Stimulated activated naive CD8-positive, alpha-beta T cell treated with anti-CD3 and anti-CD28 coated beads, Interleukin-15, Interleukin-2, amounts not matched to agents 100 ng/mL and 50 ng/mL, for 24 hours (primary cell): Measurements from ENCODE around the gene GMEB2.
A peak's percentile ranks its signal among the peaks of the same experiment; 100 is the strongest.
"Not testable (repeated sequence)": the region's sequence is repeated elsewhere in the genome, so short reads cannot be mapped to it uniquely, and the experiment has no call there.

Source experiments
- H3K27ac Mint-ChIP-seq: one replicate; pipeline ENCODE4 v1.8.0; 2021; ENCODE audit warnings: mild to moderate bottlenecking, mixed read lengths
- H3K27me3 Mint-ChIP-seq: one replicate; pipeline ENCODE4 v1.8.0; 2021; ENCODE audit warnings: mixed read lengths
- H3K36me3 Mint-ChIP-seq: one replicate; pipeline ENCODE4 v1.8.0; 2021; ENCODE audit warnings: low read depth, mixed read lengths
- H3K4me1 Mint-ChIP-seq: one replicate; pipeline ENCODE4 v1.8.0; 2021; ENCODE audit warnings: low read depth, mixed read lengths
- H3K4me3 Mint-ChIP-seq: one replicate; pipeline ENCODE4 v1.8.0; 2021; ENCODE audit warnings: mild to moderate bottlenecking, mixed read lengths
- H3K9me3 Mint-ChIP-seq: one replicate; pipeline ENCODE4 v1.8.0; 2021; ENCODE audit warnings: mixed read lengths

Gene GMEB2

GRCh38 chr20:63626424-63627128 lies at the start of gene GMEB2:
Gene GMEB2, minus strand, starts transcription at chr20:63627101. Its CDS starts 7,704 bp downstream, at chr20:63619397.
- Mint-ChIP-seq H3K9me3 (no peaks in the 10 kb centered on the region), H3K4me1 (peaks cover 37% of the 10 kb centered on the region), H3K36me3 (peaks cover 18% of the 10 kb centered on the region), H3K27ac (peak within 1 kb of the TSS; percentile 96), H3K4me3 (peak within 1 kb of the TSS; percentile 93), H3K27me3 (no peaks in the 10 kb centered on the region)

- H3K4me1 Mint-ChIP-seq: no peaks in the 10 kb centered on the region
- H3K4me3 Mint-ChIP-seq: no peak overlapping the region
- H3K9me3 Mint-ChIP-seq: no peaks in the 10 kb centered on the region
- no peaks in the 10 kb centered on the region for H3K27me3 Mint-ChIP-seq
- peaks cover 28% of the 10 kb centered on the region for H3K36me3 Mint-ChIP-seq
- H3K27ac Mint-ChIP-seq: no peak overlapping the region
Measured at GRCh38 chr20:63675681-63676368, 48.9 kb upstream of the GMEB2 start.

GRCh38 chr20:63673951-63674350 lies 47.0 kb upstream of the GMEB2 start:
- no peak overlapping the region for H3K4me3 Mint-ChIP-seq
- no peaks in the 10 kb centered on the region for H3K9me3 Mint-ChIP-seq
- no peak overlapping the region for H3K27ac Mint-ChIP-seq
- peaks cover 33% of the 10 kb centered on the region for H3K36me3 Mint-ChIP-seq
- no peaks in the 10 kb centered on the region for H3K27me3 Mint-ChIP-seq
- no peaks in the 10 kb centered on the region for H3K4me1 Mint-ChIP-seq

- Mint-ChIP-seq H3K27me3 (no peaks in the 10 kb centered on the region), H3K36me3 (peaks cover 37% of the 10 kb centered on the region), H3K4me1 (no peaks in the 10 kb centered on the region), H3K27ac (no peak overlapping the region), H3K4me3 (no peak overlapping the region), H3K9me3 (no peaks in the 10 kb centered on the region)
Measured at GRCh38 chr20:63672666-63673065, 45.8 kb upstream of the GMEB2 start.

GRCh38 chr20:63671695-63672094 lies 44.8 kb upstream of the GMEB2 start:
- H3K27ac Mint-ChIP-seq, H3K4me1 Mint-ChIP-seq, H3K27me3 Mint-ChIP-seq, H3K9me3 Mint-ChIP-seq, H3K4me3 Mint-ChIP-seq: not testable (repeated sequence)
- H3K36me3 Mint-ChIP-seq: peaks cover 36% of the 10 kb centered on the region

- Mint-ChIP-seq H3K27me3 (no peaks in the 10 kb centered on the region), H3K9me3 (no peaks in the 10 kb centered on the region), H3K36me3 (peaks cover 31% of the 10 kb centered on the region), H3K4me1 (no peaks in the 10 kb centered on the region), H3K4me3 (no peak overlapping the region), H3K27ac (no peak overlapping the region)
Measured at GRCh38 chr20:63668351-63668750, 41.5 kb upstream of the GMEB2 start.

- no peaks in the 10 kb centered on the region for H3K9me3 Mint-ChIP-seq
- peaks cover 31% of the 10 kb centered on the region for H3K36me3 Mint-ChIP-seq
- no peak overlapping the region for H3K4me3 Mint-ChIP-seq
- no peaks in the 10 kb centered on the region for H3K4me1 Mint-ChIP-seq
- no peak overlapping the region for H3K27ac Mint-ChIP-seq
- H3K27me3 Mint-ChIP-seq: no peaks in the 10 kb centered on the region
Measured at GRCh38 chr20:63667858-63668257, 41.0 kb upstream of the GMEB2 start.

- no peaks in the 10 kb centered on the region for H3K4me1 Mint-ChIP-seq
- no peak overlapping the region for H3K4me3 Mint-ChIP-seq
- no peaks in the 10 kb centered on the region for H3K27me3 Mint-ChIP-seq
- H3K36me3 Mint-ChIP-seq: peaks cover 32% of the 10 kb centered on the region
- H3K27ac Mint-ChIP-seq: no peak overlapping the region
- H3K9me3 Mint-ChIP-seq: no peaks in the 10 kb centered on the region
Measured at GRCh38 chr20:63665708-63666107, 38.8 kb upstream of the GMEB2 start.

- no peak overlapping the region for H3K4me3 Mint-ChIP-seq
Measured at GRCh38 chr20:63664861-63665594, 38.1 kb upstream of the GMEB2 start.

GRCh38 chr20:63664143-63664851 lies 37.4 kb upstream of the GMEB2 start:
- H3K4me1 Mint-ChIP-seq: peaks cover 7% of the 10 kb centered on the region
- peaks cover 35% of the 10 kb centered on the region for H3K36me3 Mint-ChIP-seq
- H3K9me3 Mint-ChIP-seq: no peaks in the 10 kb centered on the region
- no peak overlapping the region for H3K27ac Mint-ChIP-seq
- H3K27me3 Mint-ChIP-seq: no peaks in the 10 kb centered on the region
- no peak overlapping the region for H3K4me3 Mint-ChIP-seq

More at GRCh38 chr20:63664861-63665594, 38.1 kb upstream of the GMEB2 start:
- Mint-ChIP-seq H3K4me1 (no peaks in the 10 kb centered on the region), H3K27me3 (no peaks in the 10 kb centered on the region), H3K36me3 (peaks cover 32% of the 10 kb centered on the region), H3K27ac (no peak overlapping the region), H3K9me3 (no peaks in the 10 kb centered on the region)

GRCh38 chr20:63663332-63664066 lies 36.6 kb upstream of the GMEB2 start:
- no peaks in the 10 kb centered on the region for H3K9me3 Mint-ChIP-seq
- no peak overlapping the region for H3K4me3 Mint-ChIP-seq
- H3K36me3 Mint-ChIP-seq: peaks cover 30% of the 10 kb centered on the region
- H3K27ac Mint-ChIP-seq: no peak overlapping the region
- peaks cover 15% of the 10 kb centered on the region for H3K4me1 Mint-ChIP-seq
- no peaks in the 10 kb centered on the region for H3K27me3 Mint-ChIP-seq

GRCh38 chr20:63662813-63663189 lies 35.9 kb upstream of the GMEB2 start:
- H3K4me3 Mint-ChIP-seq: no peak overlapping the region
- H3K4me1 Mint-ChIP-seq: peaks cover 21% of the 10 kb centered on the region
- no peaks in the 10 kb centered on the region for H3K27me3 Mint-ChIP-seq
- no peak overlapping the region for H3K27ac Mint-ChIP-seq
- no peaks in the 10 kb centered on the region for H3K9me3 Mint-ChIP-seq
- peaks cover 25% of the 10 kb centered on the region for H3K36me3 Mint-ChIP-seq

- no peaks in the 10 kb centered on the region for H3K9me3 Mint-ChIP-seq
- H3K27me3 Mint-ChIP-seq: no peaks in the 10 kb centered on the region
- H3K36me3 Mint-ChIP-seq: peaks cover 23% of the 10 kb centered on the region
- H3K4me3 Mint-ChIP-seq: no peak overlapping the region
- H3K27ac Mint-ChIP-seq: no peak overlapping the region
- H3K4me1 Mint-ChIP-seq: peaks cover 28% of the 10 kb centered on the region
Measured at GRCh38 chr20:63661959-63662812, 35.3 kb upstream of the GMEB2 start.
